HG02623 (cell line): ENCODE measurements around the gene SAE1.
A peak's percentile ranks its signal among the peaks of the same experiment; 100 is the strongest.

Experiments
- ATAC-seq: cut with Tn5 transposase; IDR thresholded peaks from one replicate; pipeline ENCODE4 v1.9.1; 2021; ENCODE audit warnings: moderate library complexity; ENCODE audit not compliant: unreplicated experiment

SAE1 gene

DNA sequence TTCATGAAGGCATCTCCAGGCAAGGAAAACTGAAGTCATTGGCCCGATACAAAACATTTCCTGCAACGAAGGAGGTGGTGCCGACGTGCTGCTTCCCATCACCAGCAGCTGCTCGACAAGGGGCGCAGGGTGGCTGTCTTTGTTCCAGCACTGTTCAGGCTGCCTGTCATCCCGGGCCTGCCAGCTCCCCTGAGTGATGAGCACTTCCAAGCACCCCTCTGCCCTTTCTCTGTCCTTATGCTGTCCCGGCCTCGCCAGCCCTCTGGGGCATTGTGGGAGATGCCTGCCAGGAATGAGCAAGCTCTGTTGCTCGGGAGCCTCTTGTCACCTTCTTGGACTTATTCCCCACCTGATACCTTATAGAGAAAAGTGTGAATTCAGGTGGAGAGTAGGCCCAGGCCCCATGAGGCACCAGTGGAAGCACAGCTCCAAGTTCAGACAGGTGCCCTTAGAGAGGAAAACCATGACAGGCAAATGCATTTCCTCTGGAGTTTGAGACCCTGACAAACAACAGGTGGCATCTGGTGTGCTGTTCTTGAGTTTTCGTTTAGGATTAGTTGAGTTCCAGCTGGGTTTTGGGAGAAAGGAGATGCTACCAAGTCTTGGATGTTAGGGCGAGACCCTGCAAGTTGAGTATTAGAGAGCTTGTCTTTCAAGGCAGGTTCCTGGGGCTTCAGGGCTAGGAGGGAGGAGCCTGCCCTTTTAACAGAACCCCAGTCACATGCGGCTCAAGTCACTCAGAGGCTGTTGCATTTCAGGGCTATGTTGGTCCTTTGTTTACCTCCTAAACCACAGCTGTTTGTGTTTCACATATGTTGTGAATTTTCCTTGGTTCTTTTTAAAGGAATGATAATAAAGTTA, 78.9 kb downstream of the SAE1 start:
- ATAC-seq = no peak

DNA sequence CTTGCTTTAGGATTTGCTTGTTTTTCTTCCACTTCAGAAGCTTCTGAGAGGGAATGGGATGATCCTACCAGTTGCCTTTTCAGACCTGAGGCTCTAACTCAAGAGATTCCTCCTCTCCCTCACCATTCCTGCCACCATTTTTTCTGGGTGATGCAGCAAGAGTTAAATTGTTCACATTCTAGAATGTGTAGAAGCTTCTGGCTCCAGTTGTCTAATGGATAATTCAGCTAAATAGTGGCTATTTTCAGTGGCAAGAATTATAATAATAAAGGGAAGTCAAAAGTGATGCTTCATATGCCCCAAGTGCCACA, 79.5 kb downstream of the SAE1 start:
- no peak for ATAC-seq

GRCh38 chr19:47210689-47211316, 80.2 kb downstream of the SAE1 start:
- ATAC-seq = no peak

DNA sequence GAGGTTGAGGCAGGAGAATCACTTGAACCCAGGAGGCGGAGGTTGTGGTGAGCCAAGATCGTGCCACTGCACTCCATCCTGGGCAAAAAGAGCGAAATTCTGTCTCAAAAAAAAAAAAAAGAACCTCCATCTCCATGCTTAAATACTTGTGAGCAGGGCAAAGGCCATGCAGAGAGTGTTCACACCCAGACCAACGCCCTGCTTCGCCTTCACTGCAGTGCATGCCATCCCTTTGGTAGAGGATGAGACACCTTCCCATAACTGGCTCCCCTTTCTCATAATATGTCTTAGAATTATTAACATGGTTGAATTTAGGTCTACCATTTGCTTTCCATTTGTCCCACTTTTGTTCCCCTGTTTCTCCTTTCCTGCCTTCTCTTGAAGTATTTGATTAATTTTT, 84.9 kb downstream of the SAE1 start:
- ATAC-seq = no peak

DNA sequence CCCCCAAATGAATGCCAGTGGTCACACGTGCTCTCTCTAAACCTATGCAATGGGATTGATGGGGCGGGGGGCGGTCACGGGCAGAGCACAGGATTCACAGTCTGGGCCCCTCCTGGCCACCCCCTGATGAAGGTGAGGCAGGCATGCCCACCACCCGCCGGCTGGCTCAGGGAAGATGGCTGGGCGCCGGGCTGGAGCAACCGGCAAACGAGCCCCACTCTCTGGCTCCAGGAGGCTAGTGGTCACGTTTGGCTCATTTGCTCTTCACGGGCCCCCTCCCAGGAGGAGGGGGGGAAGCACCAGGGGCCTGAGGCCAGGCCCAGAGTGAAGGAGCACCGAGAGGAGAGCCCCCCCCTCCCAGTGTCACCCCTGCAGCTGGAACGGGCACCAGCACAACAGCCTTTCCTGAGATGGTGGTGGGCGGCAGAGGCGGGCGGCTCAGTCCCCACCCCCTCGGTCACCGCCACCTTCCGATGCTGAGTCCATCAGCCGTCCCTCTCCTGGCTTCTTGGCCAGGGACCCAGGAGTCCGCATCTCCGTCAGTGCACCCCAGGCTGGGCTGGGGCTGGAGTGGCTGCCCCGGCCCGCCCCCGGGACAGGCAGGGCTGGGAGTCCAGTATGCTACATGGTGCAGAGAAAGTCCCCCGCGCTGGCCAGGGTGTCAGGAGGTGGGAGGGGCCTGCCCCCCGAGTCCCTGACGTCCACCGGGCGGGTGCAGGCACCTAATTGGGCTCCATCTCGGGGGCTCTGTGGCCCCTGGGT, 90.6 kb downstream of the SAE1 start:
- no peak for ATAC-seq

- no peak for ATAC-seq
Observed at GRCh38 chr19:47221890-47222289, 91.3 kb downstream of the SAE1 start.

DNA sequence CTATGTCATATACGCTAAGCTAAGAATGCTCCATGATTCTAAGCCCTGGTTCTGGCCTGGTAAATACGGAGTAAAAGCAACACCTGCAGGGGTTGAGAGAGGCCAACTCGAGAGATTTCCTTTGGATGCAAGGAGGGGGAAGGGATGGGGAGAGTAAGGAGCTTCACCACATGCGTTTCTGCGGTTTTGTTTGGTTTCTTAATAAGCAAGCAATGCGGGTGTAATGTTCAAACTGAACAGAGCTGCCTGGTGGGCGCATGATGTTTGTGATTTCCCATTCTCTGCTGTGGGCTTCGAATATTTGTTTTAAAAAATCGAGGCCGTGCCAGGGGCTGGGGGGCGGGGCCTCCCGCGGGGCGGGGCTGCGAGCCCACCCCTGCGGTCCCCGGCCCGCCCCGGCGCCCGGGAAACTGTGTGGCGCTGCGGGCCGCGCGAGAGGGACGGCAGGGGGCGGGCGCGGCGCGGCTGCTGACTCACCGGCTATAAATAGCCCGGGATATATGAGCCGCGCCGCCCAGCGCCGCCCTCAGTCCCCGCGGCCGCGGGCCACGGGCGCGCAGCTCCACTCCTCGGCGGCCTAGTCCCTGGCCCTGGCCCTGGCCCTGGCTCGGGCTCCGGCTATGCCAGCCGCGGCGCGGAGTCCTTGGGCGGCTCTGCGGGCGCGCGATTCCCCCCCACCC, 95.3 kb downstream of the SAE1 start:
- peak; percentile 32 for ATAC-seq

DNA sequence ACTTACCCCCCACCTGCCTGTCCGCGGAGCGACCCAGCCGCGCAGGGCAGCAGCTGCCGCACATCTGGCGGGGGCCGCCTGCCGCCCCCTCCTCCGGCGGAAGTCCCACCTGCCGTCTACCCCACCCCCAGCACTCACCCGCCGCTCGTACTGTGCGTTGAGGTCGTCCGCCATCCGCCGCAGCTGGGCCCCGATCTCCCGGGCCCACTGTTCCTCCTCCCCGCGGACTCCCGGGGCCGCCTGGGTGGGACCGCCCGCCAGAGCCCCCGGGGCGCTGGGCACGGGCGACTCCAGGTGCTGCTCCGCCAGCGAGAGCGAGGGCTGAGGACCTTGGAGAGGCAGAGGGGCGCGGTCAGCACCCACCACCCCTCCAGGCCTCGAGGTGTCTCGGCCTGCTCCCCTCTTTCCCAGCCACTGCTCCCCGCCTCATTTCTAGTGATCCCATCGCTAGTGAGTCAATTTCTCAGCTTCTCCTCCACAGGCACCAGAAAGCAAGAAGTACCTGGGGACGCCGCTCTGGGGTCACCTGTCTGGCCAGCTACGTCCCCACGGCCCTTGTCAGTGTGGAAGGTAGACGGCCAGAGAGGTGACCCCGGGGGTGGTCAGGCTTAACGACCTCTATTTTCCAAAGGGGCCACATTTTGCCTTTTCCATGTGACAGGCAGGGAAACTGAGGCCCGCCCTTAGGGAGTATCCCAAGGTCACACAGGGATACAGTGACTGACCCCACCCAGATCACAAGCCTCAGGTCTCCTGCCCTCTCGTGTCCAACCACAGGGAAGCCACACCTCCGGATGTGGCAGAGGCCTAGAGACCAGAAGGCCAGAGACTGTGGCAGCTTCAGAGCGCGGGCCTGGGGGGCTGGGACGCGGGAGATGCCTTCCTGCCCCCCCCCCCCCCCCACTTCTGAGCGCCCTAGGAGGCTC, 96.1 kb downstream of the SAE1 start:
- peak; percentile 23 for ATAC-seq

DNA sequence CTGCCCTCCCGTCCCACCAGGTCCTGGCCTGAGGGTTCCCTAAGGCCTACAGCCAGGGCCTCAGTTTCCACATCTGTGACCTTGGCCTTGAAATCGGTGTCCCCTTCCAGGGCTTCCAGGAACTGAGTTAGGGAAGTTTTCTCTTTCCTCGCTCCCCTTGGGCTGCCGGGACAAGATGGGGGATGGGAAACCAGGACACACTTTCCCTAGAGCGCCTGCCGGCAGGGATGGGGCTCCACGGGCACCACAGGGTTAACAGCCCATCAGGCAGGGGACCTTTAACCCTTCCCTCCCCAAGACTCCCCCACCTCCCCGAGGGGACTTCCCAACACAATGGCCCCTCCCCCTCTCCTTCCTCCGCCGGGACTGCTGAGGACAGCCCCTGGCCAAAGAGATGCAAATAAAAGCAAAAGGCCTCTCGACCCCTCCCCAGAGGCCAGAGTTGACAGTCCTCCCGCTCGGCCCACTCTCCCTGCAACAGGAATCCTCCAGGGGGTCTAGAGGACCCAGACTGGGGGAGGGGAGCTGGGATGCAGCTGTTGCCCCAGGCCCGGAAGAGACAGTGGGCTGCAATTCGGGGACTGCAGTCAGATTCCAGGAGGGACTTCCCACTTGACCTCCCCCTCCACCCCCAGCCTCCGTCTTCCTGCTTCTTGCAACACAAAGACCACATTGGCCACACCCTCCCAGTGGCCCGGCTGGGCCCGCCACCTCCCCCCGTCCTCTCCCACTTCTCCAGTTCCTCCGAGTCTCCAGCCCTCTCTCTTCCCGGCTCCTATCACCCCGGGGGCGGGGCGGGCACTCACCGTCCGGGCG, 96.9 kb downstream of the SAE1 start:
- no peak for ATAC-seq

DNA sequence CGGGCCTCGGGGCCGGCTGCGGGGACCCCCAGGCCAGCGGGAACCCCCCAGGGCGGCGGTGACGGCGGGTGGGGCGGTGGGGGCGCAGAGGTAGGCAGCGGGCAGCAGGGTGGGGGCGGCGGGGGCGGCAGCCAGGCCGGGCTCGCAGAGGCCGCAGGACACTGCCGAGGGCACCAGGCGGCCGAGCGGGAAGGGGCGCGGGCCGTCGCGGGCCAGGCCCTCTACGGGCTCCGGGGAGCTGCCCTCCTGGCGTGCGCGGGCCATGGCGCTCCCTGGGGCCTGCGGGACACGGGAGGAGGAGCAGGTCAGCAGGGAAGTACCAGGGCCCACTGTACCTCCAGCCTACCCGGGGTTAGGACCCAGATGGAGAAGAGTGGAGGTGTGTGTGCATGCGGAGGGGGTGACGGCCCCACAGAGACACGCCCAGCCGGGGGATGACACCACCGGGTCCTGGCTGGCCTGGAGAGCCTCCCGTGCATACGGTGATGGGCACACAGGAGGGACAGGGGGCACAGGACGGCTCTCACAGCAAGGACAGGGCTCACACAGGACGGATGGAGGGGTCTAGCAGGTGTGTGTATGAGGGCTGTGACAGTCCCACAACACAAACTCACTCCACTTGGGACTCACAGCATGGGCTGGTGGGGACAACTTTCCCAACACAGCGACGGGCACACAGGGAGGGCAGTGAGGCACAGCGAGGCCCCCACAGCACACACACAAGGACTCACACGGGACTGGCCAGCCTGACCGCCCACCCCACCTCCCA, 97.7 kb downstream of the SAE1 start:
- no peak for ATAC-seq

- ATAC-seq = no peak
Observed at GRCh38 chr19:47228937-47229675, 98.5 kb downstream of the SAE1 start.

DNA sequence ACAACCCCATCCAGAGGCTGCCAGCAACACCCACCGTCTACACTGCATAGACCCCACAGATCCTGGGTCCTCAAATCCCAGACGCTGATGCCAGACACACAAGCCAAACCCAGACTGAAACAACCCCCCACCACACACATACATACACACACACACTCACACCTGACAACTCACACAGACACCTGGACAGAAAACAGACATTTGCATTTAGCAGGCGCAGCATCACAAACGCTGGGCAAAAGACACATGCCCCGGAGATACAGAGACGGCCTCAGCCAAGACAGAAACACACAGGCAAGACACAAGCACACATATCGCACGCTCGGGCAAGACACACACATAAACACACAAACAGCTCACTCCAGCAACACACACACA, 99.0 kb downstream of the SAE1 start:
- no peak for ATAC-seq

- no peak for ATAC-seq
Observed at GRCh38 chr19:47230054-47230920, 99.7 kb downstream of the SAE1 start.

GRCh38 chr19:47230921-47231214, 100.2 kb downstream of the SAE1 start, which contains the start of gene BBC3:
TSS of gene BBC3 (minus strand) at chr19:47231199. CDS start at chr19:47228431, 2,768 bp downstream.
- no peak for ATAC-seq

DNA sequence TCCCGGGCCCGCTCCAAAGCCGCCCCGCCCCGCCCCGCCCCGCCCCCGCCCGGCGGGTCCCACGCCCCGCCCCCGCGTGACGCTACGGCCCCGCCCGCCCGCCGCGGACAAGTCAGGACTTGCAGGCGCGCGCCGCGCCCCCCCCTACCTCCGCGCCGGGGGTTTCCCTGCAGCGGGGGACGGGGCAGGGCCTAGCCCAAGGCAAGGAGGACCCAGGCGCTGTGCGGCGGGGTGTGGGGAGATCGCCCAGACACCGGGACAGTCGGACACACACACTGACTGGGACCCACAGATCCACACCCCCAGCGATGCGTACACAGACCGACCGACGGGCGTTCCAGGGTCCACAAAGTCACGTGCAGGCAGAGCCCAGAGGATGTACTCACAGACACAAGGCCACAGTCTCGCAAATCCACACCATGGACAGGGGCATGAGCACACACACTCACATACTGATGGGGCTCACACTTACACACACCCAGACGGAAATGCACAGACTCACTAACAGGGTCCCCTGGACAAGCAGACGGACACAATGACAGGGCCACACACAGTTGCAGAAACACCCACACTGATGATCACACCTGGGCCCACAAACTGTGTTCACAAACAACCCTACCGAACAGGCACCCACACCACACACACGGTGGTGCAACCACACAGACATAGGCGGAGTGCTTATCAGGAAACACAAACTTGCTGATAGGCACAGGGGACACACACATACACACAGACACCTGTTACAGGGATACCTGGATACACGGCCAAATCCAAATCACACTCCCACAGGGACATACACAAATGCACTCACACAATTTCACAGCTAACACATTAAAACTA, 100.8 kb downstream of the SAE1 start:
- peak; percentile 30 for ATAC-seq
